OCI-M1 (cell line): ENCODE data around the gene TOR1AIP1.
"Not testable (repeated sequence)": the region's sequence is repeated elsewhere in the genome, so short reads cannot be mapped to it uniquely, and the experiment has no call there.

Experiments
- DNase-seq: peaks from one replicate; lab custom pipeline; 2025; lab: John Stamatoyannopoulos, UW

Gene TOR1AIP1

GRCh38 chr1:179937668-179938254, 55.7 kb downstream of the TOR1AIP1 start:
- no peak for DNase-seq

DNA sequence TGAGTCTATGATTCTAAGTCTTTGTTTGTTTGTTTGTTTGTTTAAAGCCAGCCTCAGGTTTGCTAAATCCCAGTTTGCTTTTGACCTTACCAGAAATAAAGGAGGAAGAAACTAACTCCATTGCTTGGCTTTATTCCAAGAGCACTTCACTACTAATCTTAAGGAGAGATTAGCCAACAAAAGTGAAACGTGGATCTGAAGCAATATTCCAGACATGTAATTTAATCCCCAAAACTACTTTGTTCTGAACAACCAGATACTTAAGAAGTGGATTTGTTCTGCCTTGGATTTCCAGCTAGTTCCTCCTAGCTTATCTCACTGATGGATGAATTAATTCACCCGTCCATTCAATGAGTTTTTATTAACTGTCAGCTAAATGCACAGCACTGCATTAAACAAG, 56.7 kb downstream of the TOR1AIP1 start:
- DNase-seq: peak; percentile 62

- no peak for DNase-seq
Measured at GRCh38 chr1:179939941-179940340, 57.9 kb downstream of the TOR1AIP1 start.

DNA sequence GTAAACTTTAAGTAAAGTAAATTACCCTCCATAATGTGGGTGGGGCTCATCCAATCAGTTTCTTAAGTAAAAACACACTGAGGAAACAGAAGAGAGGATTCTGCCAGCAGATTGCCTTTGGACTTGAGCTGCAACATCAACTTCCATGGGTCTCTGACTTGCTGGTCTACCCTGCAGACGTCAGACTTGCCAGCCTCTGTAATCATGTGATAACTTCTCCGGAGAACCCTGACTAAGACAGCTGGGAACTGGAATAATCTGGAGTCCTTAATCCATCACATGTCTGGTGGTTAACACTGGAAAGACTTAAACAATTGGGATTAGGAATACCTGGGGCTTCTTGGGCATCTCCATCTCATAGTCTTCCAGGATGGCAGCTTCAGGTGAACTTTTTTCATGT, 59.4 kb downstream of the TOR1AIP1 start:
- peak; percentile 22 for DNase-seq

DNA sequence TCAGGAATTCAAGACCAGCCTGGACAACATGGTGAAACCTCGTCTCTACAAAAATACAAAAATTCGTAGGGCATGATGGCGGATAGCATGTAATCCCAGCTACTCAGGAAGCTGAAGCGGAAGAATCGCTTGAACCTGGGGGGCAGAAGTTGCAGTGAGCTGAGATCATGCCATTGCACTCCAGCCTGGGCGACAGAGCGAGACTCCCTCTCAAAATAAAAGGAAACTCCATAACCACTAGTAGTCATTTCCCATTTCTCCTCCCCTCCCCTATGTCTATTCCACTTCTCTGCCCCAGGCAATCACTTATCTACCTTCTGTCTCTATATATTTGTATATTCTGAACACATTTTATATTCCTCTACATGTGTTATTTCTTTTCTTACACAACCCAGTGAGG, 68.6 kb downstream of the TOR1AIP1 start:
- DNase-seq: no peak

DNA sequence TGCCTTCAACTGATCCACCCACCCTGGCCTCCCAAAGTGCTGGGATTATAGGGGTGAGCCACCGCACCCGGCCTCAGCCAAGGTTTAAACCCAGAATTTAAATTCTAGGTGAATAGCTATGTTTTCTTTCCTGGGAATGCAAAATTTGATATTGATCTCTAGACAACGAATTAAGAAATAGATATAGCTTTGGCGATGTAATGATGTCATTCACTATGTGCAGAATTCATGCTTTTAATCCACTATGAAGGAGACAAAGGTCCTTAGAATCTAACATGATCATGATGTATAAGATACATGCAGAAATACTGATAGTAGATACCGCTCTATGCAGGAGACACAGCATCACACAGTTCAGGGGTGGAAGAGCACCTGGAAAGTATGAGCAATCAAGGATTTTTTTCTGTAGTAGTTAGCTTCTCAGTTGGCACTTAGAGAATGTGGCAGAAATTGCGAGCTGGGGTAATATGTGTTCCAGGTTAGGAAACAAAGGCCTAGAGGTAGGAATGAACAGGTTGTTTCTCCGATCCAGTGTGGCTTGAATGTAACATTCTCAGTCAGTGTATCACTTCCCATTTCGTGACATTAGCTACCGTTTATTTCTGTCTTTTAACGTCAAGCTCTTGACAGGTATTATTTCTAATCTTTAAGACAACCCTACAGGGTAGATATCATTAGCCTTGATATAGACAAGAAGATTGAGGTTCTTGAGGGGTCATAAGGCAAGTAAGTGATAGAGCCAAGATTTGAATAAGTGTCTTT, 69.5 kb downstream of the TOR1AIP1 start:
- DNase-seq: no peak

DNA sequence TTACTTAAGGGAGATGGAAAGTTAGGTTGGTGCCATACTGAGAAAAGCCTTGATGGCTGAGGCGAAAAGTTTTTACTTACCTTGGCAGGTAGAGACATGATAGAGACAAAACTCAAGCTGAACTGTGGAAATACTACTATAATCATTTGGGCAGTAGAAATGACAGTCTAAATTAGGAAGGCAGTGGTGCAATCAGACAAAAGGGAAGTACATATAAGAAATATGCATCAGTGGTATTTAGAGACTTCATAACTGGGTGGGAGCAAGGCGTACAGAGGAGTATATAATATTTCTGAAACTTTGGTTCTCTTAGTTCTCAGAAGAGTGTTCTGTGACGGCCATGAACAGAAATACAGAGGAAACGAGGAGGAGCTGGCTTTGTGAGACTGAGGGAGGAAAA, 70.1 kb downstream of the TOR1AIP1 start:
- DNase-seq: no peak

DNA sequence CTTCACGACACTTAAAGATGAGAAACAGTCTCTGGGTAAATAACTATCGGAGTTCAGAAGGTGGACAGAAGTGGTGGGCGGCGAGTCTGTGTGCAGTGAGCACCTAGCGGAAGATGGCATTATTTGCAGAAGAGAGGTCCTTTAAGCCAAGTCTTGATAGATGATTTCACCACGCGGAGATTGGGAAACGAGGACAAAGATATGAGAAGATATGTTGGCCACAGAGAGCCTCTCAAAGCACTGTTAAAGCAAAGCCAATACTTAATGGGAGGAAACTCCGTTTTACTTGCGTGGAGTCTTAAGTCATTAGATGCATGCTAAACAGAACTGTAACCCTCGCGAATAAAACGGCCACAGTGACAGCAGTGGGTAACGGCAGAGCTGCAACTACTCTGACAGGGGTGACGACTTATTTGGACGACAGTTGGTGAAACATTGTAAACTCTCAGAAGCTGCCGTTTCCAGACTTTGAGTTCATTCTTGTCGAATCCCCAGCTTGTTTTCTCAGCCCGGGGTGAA, 71.9 kb downstream of the TOR1AIP1 start:
- peak; percentile 94 for DNase-seq

- peak; percentile 99 for DNase-seq
Measured at GRCh38 chr1:179954493-179955286, 72.6 kb downstream of the TOR1AIP1 start, which contains the start of gene CEP350. Gene CEP350 (plus strand): TSS chr1:179954810. CDS start chr1:179986182, 31,372 bp downstream.

- DNase-seq: peak; percentile 74
Measured at GRCh38 chr1:179955287-179955680, 73.2 kb downstream of the TOR1AIP1 start.

DNA sequence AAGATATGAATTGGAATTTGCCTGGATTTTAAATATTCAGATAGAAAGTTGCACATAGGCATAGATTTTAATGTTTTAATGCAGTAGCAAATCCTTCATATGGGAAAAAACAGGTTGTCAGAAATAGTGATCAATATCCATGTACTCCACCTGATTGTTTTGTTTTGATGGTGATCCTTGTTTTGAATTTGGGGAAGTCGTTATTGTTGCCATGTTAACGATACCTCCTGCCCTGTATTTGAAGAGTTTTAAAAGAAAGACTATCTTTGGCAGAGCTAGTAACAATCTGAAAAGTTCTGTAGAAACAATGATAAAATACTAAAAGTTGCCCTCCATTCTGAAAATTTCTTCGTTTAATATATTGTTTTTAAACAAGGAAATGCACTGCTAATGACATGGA, 73.6 kb downstream of the TOR1AIP1 start:
- peak; percentile 51 for DNase-seq

DNA sequence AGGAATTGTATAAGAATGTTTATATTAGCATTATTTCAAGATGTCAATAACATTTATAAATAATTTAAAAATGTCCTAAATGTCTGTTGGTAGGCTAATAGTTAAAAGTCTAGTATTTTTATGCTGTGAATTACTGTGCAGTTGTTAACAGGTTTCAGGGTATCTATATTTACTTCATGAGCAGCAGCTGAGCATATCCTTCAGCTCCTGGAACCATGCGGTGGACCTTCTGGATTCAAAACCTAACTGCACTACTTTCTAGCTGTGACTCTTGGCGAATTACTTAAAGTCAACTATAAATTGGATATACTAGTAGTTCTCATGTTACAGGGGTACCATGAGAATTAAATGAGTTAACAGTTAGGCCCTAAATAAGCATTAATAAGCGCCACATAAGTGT, 76.3 kb downstream of the TOR1AIP1 start:
- no peak for DNase-seq

DNA sequence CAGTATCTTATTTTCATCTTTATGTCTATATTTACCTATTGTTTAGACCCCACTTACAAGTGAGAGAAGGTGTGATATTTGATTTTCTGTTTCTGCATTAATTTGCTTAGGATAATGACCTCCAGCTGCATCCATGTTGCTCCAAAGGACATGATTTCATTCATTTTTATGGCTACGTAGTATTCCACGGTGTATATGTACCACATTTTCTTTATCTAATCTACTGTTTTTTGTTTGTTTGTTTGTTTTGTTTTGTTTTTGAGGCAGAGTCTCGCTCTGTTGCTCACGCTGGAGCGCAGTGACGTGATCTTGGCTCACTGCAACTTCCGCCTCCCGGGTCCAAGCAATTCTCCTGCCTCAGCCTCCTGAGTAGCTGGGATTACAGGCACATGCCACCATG, 80.1 kb downstream of the TOR1AIP1 start:
- DNase-seq: not testable (repeated sequence)

GRCh38 chr1:179966551-179966950, 84.5 kb downstream of the TOR1AIP1 start:
- no peak for DNase-seq

- DNase-seq: no peak
Measured at GRCh38 chr1:179968284-179968993, 86.4 kb downstream of the TOR1AIP1 start.

GRCh38 chr1:179968994-179969919, 87.2 kb downstream of the TOR1AIP1 start:
- no peak for DNase-seq
